Activated B cell treated with CpG ODN at 0.5 μM for 24 hours (primary cell): ENCODE data around the gene PROSER3. TPM values are rescaled to one million over a fixed set of nuclear protein-coding genes. Genes with fewer than 3 reads are reported as not detected.
"Not testable (repeated sequence)": the region's sequence is repeated elsewhere in the genome, so short reads cannot be mapped to it uniquely, and the experiment has no call there.

Experiments
- ATAC-seq: fragments of 200-7000 bp; cut with Tn5 transposase; one replicate; pipeline ENCODE4 v1.10.0; 2021; ENCODE audit warnings: low read depth, mild to moderate bottlenecking, moderate library complexity
- CTCF ChIA-PET: fragments of 350-600 bp; sonication (Branson Sonifier 250); formaldehyde crosslinking; loops from one replicate; lab custom pipeline; 2021; ENCODE audit warnings: antibody characterized with exemption; lab: Charles Lee
- POLR2A ChIA-PET: fragments of 350-600 bp; sonication (Branson Sonifier 250); formaldehyde crosslinking; loops from one replicate; lab custom pipeline; 2021; ENCODE audit warnings: antibody characterized with exemption; lab: Charles Lee
- DNase-seq: peaks from one replicate; pipeline ENCODE4 v3.0.0; 2022
- H3K27ac Mint-ChIP-seq: one replicate; pipeline ENCODE4 v1.8.0; 2020; ENCODE audit warnings: mixed read lengths
- H3K27me3 Mint-ChIP-seq: one replicate; pipeline ENCODE4 v1.8.0; 2021; ENCODE audit warnings: mixed read lengths
- H3K36me3 Mint-ChIP-seq: one replicate; pipeline ENCODE4 v1.8.0; 2021; ENCODE audit warnings: low read depth, mixed read lengths
- H3K4me1 Mint-ChIP-seq: one replicate; pipeline ENCODE4 v1.8.0; 2021; ENCODE audit warnings: mixed read lengths
- H3K4me3 Mint-ChIP-seq: one replicate; pipeline ENCODE4 v1.8.0; 2020; ENCODE audit warnings: mild to moderate bottlenecking, mixed read lengths
- H3K9me3 Mint-ChIP-seq: one replicate; pipeline ENCODE4 v1.8.0; 2020; ENCODE audit warnings: mixed read lengths
- CTCF ChIP-seq: fragments of 200-600 bp; IDR thresholded peaks from one replicate; pipeline ENCODE4 v1.8.0; 2022; ENCODE audit warnings: antibody characterized with exemption, mild to moderate bottlenecking
- intact Hi-C: fragments of 100-400 bp; cut with micrococcal nuclease; formaldehyde crosslinking; loops from one replicate; pipeline ENCODE4 v1.15.1; 2024
- total RNA-seq: library from RNA; stranded (reverse); gene quantifications from 2 replicates; pipeline ENCODE4 v1.2.3, GENCODE V29; 2022

PROSER3 gene
- total RNA-seq, 1 donor from 2014 or later = 60.5 TPM

- H3K36me3 Mint-ChIP-seq = peaks cover 72% of the 10 kb centered on the region
- ATAC-seq (no peak), DNase-seq (no peak)
- no peaks in the 10 kb centered on the region for H3K9me3 Mint-ChIP-seq
- intact Hi-C loops = no loop called here
- no peak overlapping the region for H3K27ac Mint-ChIP-seq
- no peak for TF ChIP-seq CTCF
- H3K4me3 Mint-ChIP-seq = no peak overlapping the region
- ChIA-PET POLR2A (interaction anchor here (0.7 kb wide), 1 partner anchor 18 kb away, joined by 4 read pairs; no protein-coding TSS in a partner anchor), CTCF (interaction anchor here (1.1 kb wide), 1 partner anchor 18 kb away, joined by 3 read pairs; no protein-coding TSS in a partner anchor)
- H3K4me1 Mint-ChIP-seq = peaks cover 22% of the 10 kb centered on the region
- no peaks in the 10 kb centered on the region for H3K27me3 Mint-ChIP-seq
These were observed 35.1 kb upstream of the PROSER3 start for GRCh38 chr19:35722897-35723296.

GRCh38 chr19:35723671-35724070 lies 34.3 kb upstream of the PROSER3 start:
- ChIA-PET POLR2A (interaction anchor here (0.7 kb wide), 1 partner anchor 17 kb away, joined by 4 read pairs; no protein-coding TSS in a partner anchor), CTCF (interaction anchor here (1.1 kb wide), 1 partner anchor 17 kb away, joined by 3 read pairs; no protein-coding TSS in a partner anchor)
- intact Hi-C loops = no loop called here
- Mint-ChIP-seq H3K9me3 (no peaks in the 10 kb centered on the region), H3K27me3 (no peaks in the 10 kb centered on the region), H3K4me3 (no peak overlapping the region), H3K4me1 (peaks cover 18% of the 10 kb centered on the region), H3K27ac (no peak overlapping the region), H3K36me3 (peaks cover 80% of the 10 kb centered on the region)
- ATAC-seq (no peak), DNase-seq (no peak)
- TF ChIP-seq CTCF = no peak

DNA sequence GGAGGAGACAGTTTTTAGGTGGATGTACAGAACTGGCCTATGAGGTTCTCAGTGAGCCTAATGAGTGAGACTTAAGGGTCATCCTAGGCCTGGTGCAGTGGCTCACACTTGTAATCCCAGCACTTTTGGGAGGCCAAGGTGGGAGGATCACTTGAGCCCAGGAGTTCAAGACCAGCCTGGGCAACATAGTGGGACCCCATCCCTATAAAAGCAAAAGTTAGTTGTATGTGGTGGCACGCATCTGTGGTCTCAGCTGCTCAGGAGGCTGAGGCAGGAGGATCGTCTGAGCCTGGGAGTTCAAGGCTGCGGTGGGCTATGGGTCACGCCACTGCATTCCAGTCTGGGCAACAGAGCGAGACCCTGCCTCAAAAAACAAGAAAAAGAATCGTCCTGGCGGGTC lies 33.8 kb upstream of the PROSER3 start:
- ATAC-seq, H3K27me3 Mint-ChIP-seq, H3K4me3 Mint-ChIP-seq, H3K9me3 Mint-ChIP-seq, intact Hi-C loops, H3K27ac Mint-ChIP-seq, POLR2A ChIA-PET, CTCF ChIA-PET, DNase-seq: not testable (repeated sequence)
- Mint-ChIP-seq H3K4me1 (peaks cover 14% of the 10 kb centered on the region), H3K36me3 (peaks cover 85% of the 10 kb centered on the region)

GRCh38 chr19:35724560-35724959 lies 33.4 kb upstream of the PROSER3 start:
- ChIA-PET POLR2A (interaction anchor here (1.2 kb wide), 1 partner anchor 16 kb away, joined by 4 read pairs; no protein-coding TSS in a partner anchor), CTCF (no interaction called here)
- no peaks in the 10 kb centered on the region for H3K27me3 Mint-ChIP-seq
- no peak for TF ChIP-seq CTCF
- no peak overlapping the region for H3K4me3 Mint-ChIP-seq
- H3K4me1 Mint-ChIP-seq = peaks cover 10% of the 10 kb centered on the region
- peaks cover 86% of the 10 kb centered on the region for H3K36me3 Mint-ChIP-seq
- intact Hi-C loops = no loop called here
- H3K9me3 Mint-ChIP-seq = no peaks in the 10 kb centered on the region
- no peak for ATAC-seq
- no peak for DNase-seq
- H3K27ac Mint-ChIP-seq = no peak overlapping the region

DNA sequence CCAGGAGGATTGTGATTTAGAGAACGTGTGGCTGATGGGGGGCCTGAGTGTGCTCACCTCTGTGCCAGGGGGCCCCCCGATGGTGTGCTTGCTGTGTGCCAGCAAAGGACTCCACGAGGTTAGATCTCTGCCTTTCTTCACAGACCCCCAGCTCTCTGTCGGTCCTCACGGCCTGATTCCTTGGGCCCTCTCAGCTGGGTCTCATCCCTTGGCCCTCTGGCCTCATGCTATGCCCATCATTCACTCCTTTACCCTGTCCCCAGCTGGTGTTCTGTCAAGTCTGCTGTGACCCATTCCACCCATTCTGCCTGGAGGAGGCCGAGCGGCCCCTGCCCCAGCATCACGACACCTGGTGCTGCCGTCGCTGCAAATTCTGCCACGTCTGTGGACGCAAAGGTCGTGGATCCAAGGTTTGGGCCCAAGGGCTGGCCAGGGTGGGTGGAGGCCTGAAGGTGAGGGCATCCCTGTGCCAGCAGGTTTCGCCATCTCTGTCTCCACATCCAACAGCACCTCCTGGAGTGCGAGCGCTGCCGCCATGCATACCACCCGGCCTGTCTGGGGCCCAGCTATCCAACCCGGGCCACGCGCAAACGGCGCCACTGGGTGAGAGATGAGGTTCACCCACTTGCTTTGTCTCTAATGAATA lies 32.6 kb upstream of the PROSER3 start:
- intact Hi-C loops = no loop called here
- Mint-ChIP-seq H3K27ac (no peak overlapping the region), H3K27me3 (no peaks in the 10 kb centered on the region), H3K4me3 (no peak overlapping the region), H3K36me3 (peaks cover 90% of the 10 kb centered on the region), H3K4me1 (peaks cover 6% of the 10 kb centered on the region), H3K9me3 (no peaks in the 10 kb centered on the region)
- POLR2A ChIA-PET = interaction anchor here (1.2 kb wide), 1 partner anchor 15 kb away, joined by 4 read pairs; no protein-coding TSS in a partner anchor
- DNase-seq = no peak
- CTCF ChIA-PET = no interaction called here
- no peak for ATAC-seq
- TF ChIP-seq CTCF = no peak
